SU-DHL-6 (cell line): ENCODE measurements around the gene PINK1.

Experiments used
- H2AFZ ChIP-seq: fragments of 200-600 bp; sonication (generic); 2 replicates; pipeline ENCODE4 v1.6.1; 2014; ENCODE audit warnings: low read depth, mild to moderate bottlenecking, moderate library complexity, mixed read lengths, antibody characterized with exemption, low read length; ENCODE audit not compliant: severe bottlenecking
- H3F3A ChIP-seq: fragments of 200-600 bp; shearing (Covaris generic); 2 replicates; pipeline ENCODE4 v1.6.0; 2016; ENCODE audit warnings: antibody characterized with exemption, mild to moderate bottlenecking; ENCODE audit not compliant: insufficient read depth
- H3K27ac ChIP-seq: fragments of 200-600 bp; sonication (generic); 2 replicates; pipeline ENCODE4 v1.5.1; 2016; ENCODE audit warnings: low read depth, mild to moderate bottlenecking, low read length, moderate library complexity, mixed read lengths
- H3K27me3 ChIP-seq: fragments of 200-600 bp; sonication (generic), shearing (Covaris generic); 2 replicates; pipeline ENCODE4 v1.6.0; 2014; ENCODE audit warnings: mild to moderate bottlenecking, low read length
- H3K36me3 ChIP-seq: fragments of 200-600 bp; sonication (generic); 2 replicates; pipeline ENCODE4 v1.6.1; 2014; ENCODE audit warnings: mild to moderate bottlenecking, low read length, mixed read lengths
- H3K4me2 ChIP-seq: fragments of 300-600, 200-600 bp; shearing (Covaris generic), sonication (generic); 2 replicates; pipeline ENCODE4 v1.6.0; 2014; ENCODE audit warnings: low read length, low read depth, mild to moderate bottlenecking; ENCODE audit not compliant: poor library complexity, severe bottlenecking
- H3K4me3 ChIP-seq: fragments of 200-600 bp; sonication (generic); 2 replicates; pipeline ENCODE4 v1.5.1; 2014; ENCODE audit warnings: antibody characterized with exemption, low read length, mild to moderate bottlenecking, mixed read lengths; ENCODE audit not compliant: insufficient read depth, poor library complexity, severe bottlenecking
- H3K79me2 ChIP-seq: fragments of 200-600 bp; sonication (generic); 2 replicates; pipeline ENCODE4 v1.6.1; 2014; ENCODE audit warnings: mild to moderate bottlenecking, low read length, moderate library complexity; ENCODE audit not compliant: insufficient read depth
- H3K9ac ChIP-seq: fragments of 200-600 bp; sonication (generic); 2 replicates; pipeline ENCODE4 v1.7.0; 2014; ENCODE audit warnings: mild to moderate bottlenecking, low read length
- H3K9me2 ChIP-seq: fragments of 200-600 bp; sonication (generic); replicated peaks from 2 replicates; pipeline ENCODE4 v1.6.1; 2014; ENCODE audit warnings: low read length; ENCODE audit not compliant: insufficient read depth
- H3K9me3 ChIP-seq: fragments of 200-600 bp; sonication (generic); 2 replicates; pipeline ENCODE4 v1.6.1; 2014; ENCODE audit warnings: low read length, mixed read lengths; ENCODE audit not compliant: insufficient read depth
- H4K20me1 ChIP-seq: fragments of 200-600 bp; sonication (generic); 2 replicates; pipeline ENCODE4 v1.6.1; 2014; ENCODE audit warnings: low read depth, mild to moderate bottlenecking, antibody characterized with exemption, low read length, moderate library complexity, mixed read lengths
- EZH2phosphoT487 ChIP-seq: fragments of 200-600 bp; sonication (generic), shearing (Covaris generic); conservative IDR thresholded peaks from 2 replicates; pipeline ENCODE4 v1.6.1; 2018; ENCODE audit warnings: mild to moderate bottlenecking, antibody characterized with exemption, low read length, moderate library complexity, mixed read lengths
- TF ChIP-seq, protein P1 (sequence below): fragments of 200-600 bp; sonication (generic); IDR thresholded peaks from one replicate; pipeline ENCODE4 v1.5.1; 2017; ENCODE audit warnings: antibody characterized with exemption, mild to moderate bottlenecking, low read length, moderate library complexity; ENCODE audit not compliant: insufficient read depth, poor library complexity, severe bottlenecking

The PINK1 gene

DNA sequence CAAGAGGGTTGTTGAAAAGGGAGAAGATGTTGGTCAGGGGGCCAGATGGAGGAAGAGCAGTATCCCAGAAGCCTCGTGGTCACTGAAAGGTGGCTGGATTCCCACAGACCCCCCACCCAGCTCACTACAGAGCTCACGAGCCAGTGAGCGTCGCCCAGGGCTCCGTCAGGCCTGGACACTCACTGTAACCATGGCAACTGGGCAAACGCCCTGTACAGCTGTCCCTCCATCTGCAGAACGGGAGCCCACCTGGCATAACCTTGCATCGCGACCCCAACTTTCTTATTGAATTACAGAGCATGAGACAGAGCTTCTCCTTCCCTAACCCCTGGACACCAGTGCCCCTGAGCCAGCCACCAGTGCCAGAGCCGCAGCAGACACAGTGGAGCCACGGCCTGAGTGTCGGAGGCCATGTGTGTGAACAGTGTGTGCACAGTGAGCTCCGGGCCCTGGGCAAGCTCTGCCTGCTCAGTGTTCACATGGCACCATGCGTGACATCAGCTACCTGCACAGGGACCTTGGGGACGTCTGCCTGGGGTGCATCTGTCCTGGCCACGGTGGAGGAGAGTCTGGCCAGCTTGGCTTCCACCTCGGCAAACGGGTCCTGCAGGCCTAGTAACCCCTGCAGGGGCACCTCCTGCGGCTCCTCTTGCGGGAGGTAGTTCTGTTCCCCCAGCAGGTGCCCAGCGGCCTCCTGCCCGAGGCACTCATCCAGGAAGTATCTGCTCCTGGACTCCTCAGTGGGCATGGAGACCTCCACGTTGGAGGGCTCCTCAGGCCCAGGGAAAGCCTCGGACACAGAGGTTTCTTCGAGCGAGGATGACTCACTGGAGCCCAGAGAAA is 53.8 kb downstream of the PINK1 start:
- Histone ChIP-seq H3K4me3 (no peak overlapping the region), H2AFZ (no peak overlapping the region), H3K4me2 (no peak overlapping the region), H3K36me3 (no peaks in the 10 kb centered on the region), H3K9me2 (no peaks in the 10 kb centered on the region), H3K9ac (no peak overlapping the region), H3F3A (no peaks in the 10 kb centered on the region), H4K20me1 (no peaks in the 10 kb centered on the region), H3K27me3 (no peaks in the 10 kb centered on the region), H3K79me2 (no peaks in the 10 kb centered on the region), H3K9me3 (no peaks in the 10 kb centered on the region), H3K27ac (no peak overlapping the region)
- TF ChIP-seq, protein P1, sequence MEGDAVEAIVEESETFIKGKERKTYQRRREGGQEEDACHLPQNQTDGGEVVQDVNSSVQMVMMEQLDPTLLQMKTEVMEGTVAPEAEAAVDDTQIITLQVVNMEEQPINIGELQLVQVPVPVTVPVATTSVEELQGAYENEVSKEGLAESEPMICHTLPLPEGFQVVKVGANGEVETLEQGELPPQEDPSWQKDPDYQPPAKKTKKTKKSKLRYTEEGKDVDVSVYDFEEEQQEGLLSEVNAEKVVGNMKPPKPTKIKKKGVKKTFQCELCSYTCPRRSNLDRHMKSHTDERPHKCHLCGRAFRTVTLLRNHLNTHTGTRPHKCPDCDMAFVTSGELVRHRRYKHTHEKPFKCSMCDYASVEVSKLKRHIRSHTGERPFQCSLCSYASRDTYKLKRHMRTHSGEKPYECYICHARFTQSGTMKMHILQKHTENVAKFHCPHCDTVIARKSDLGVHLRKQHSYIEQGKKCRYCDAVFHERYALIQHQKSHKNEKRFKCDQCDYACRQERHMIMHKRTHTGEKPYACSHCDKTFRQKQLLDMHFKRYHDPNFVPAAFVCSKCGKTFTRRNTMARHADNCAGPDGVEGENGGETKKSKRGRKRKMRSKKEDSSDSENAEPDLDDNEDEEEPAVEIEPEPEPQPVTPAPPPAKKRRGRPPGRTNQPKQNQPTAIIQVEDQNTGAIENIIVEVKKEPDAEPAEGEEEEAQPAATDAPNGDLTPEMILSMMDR = no peak
- no peak for TF ChIP-seq EZH2phosphoT487

DNA sequence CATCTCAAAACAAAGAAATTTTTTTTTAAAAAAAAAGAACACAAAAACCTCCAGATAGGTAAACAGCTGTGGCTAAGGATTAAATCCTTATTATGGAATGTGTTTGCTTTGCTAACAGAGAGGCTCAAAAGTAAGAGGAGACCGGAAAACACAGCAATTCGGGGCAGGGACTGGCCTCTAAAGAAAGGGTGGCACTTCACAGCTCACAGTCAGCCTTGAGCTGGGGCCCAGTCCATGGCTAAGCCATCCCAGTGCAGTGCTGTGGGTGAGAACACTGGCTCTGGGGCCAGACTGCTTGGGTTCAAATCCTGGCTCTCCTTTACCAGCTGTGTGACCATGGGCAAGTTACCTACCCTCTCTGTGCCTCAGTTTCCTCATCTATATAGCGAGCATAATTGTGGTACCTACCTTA is 56.4 kb downstream of the PINK1 start:
- Histone ChIP-seq H3K9me2 (no peaks in the 10 kb centered on the region), H4K20me1 (no peaks in the 10 kb centered on the region), H3K79me2 (no peaks in the 10 kb centered on the region), H3K36me3 (no peaks in the 10 kb centered on the region), H3K9ac (no peak overlapping the region), H3F3A (no peaks in the 10 kb centered on the region), H3K4me3 (no peak overlapping the region), H3K27ac (no peak overlapping the region), H2AFZ (no peak overlapping the region), H3K27me3 (no peaks in the 10 kb centered on the region), H3K4me2 (no peak overlapping the region), H3K9me3 (no peaks in the 10 kb centered on the region)
- TF ChIP-seq, protein P1 = no peak

DNA sequence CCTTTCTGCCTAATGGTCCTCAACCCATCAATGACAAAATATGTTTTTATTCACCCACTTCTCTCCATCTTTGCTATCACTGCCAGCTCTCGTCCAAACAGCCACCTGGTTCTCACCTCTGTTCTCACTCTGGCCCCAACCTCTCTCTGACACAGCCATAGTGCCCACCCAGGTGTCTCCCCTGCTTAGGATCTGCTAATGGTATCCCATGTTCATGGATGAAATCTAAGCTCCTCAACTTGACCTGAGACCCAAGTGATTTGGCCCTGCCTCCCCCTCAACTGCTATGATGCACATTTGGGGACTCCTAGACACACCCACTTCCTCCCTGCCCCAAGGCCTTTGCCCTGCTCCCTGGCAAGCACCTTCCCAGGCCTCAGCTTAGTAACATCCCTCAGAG is 58.6 kb downstream of the PINK1 start:
- H3K4me3 ChIP-seq = no peak overlapping the region
- no peak overlapping the region for H2AFZ ChIP-seq
- H3K36me3 ChIP-seq = no peaks in the 10 kb centered on the region
- no peaks in the 10 kb centered on the region for H3F3A ChIP-seq
- H3K27ac ChIP-seq = no peak overlapping the region
- TF ChIP-seq EZH2phosphoT487 = no peak
- TF ChIP-seq, protein P1 = no peak
- H3K79me2 ChIP-seq = no peaks in the 10 kb centered on the region
- H4K20me1 ChIP-seq = no peaks in the 10 kb centered on the region
- H3K9ac ChIP-seq = no peak overlapping the region
- H3K9me3 ChIP-seq = no peaks in the 10 kb centered on the region
- H3K9me2 ChIP-seq = no peaks in the 10 kb centered on the region
- no peak overlapping the region for H3K4me2 ChIP-seq
- H3K27me3 ChIP-seq = no peaks in the 10 kb centered on the region
